ENCODE measurements around the gene JMJD6. TPM values are rescaled to one million over a fixed set of nuclear protein-coding genes. Genes with fewer than 3 reads are reported as not detected.
"Not testable (repeated sequence)": the region's sequence is repeated elsewhere in the genome, so short reads cannot be mapped to it uniquely, and the experiment has no call there.

Gene JMJD6
- total and polyA plus RNA-seq, 2 donors from 2014 or later: 23.6 to 34.3 TPM

DNA sequence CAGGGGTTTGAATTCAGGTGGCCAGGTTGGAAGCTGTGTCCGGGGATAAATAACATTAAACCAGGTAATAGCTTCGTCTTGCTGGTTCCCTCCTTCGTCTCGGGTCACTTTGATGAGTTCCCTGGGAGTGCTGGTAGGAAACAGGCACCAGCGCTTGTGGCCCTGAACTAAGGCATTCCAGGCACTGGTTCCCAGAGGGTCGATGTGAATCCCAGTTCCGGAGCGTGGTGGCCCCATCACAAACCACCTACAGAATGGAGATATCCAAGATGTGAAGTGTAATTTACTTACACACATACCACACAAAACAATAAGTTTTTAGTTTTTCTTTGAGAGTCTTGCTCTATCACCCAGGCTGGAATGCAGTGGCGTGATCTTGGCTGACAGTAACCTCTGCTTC is 2.6 kb downstream of the JMJD6 start:
- FAIRE-seq (no peak), DNase-seq (no peak)
- Histone ChIP-seq H3K27me3 (ENCODE audit: control insufficient read depth, insufficient read depth, low read length) (no peaks in the 10 kb centered on the region), H3K36me3 (ENCODE audit: control insufficient read depth in 2 of 3, insufficient read depth in 3 of 3, low read length in 3 of 3) (peaks cover 0 to 42% (median 30%) of the 10 kb centered on the region in 3 donors), H3K27ac (ENCODE audit: low read depth in 2 of 2, low read length in 2 of 2) (no peak overlapping the region), H3K9ac (ENCODE audit: low read length in 3 of 3) (no peak overlapping the region), H3K4me1 (ENCODE audit: control insufficient read depth in 2 of 3, insufficient read depth in 2 of 3, low read depth in 1 of 3, low read length in 3 of 3) (peaks cover 3 to 15% (median 10%) of the 10 kb centered on the region in 3 donors), H3K4me3 (ENCODE audit: low read length in 3 of 3) (no peak overlapping the region), H3K9me3 (ENCODE audit: control insufficient read depth in 2 of 3, insufficient read depth in 1 of 3, low read length in 3 of 3) (no peaks in the 10 kb centered on the region)
- intact Hi-C loops (cut with DNase I): no loop called here
- TF ChIP-seq, protein P1, sequence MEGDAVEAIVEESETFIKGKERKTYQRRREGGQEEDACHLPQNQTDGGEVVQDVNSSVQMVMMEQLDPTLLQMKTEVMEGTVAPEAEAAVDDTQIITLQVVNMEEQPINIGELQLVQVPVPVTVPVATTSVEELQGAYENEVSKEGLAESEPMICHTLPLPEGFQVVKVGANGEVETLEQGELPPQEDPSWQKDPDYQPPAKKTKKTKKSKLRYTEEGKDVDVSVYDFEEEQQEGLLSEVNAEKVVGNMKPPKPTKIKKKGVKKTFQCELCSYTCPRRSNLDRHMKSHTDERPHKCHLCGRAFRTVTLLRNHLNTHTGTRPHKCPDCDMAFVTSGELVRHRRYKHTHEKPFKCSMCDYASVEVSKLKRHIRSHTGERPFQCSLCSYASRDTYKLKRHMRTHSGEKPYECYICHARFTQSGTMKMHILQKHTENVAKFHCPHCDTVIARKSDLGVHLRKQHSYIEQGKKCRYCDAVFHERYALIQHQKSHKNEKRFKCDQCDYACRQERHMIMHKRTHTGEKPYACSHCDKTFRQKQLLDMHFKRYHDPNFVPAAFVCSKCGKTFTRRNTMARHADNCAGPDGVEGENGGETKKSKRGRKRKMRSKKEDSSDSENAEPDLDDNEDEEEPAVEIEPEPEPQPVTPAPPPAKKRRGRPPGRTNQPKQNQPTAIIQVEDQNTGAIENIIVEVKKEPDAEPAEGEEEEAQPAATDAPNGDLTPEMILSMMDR (IDR thresholded peaks at IDR 0.05; ENCODE audit: borderline replicate concordance, extremely low read depth, insufficient read depth): no peak

DNA sequence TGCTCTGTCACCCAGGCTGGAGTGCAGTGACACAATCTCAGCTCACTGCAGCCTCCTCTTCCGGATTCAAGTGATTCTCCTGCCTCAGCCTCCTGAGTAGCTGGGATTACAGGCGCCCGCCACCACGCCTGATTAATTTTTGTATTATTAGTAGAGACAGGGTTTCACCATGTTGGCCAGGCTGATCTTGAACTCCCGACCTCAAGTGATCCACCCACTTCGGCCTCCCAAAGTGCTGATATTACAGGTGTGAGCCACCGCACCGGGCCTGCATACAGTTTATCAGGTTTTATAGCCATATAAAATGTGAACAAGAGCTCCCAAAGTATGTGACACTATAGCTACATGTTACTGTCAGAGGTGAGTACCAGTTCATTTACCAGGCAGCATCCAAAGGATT is 3.4 kb downstream of the JMJD6 start:
- not testable (repeated sequence) for H3K9ac ChIP-seq (ENCODE audit: low read length in 3 of 3); DNase-seq

DNA sequence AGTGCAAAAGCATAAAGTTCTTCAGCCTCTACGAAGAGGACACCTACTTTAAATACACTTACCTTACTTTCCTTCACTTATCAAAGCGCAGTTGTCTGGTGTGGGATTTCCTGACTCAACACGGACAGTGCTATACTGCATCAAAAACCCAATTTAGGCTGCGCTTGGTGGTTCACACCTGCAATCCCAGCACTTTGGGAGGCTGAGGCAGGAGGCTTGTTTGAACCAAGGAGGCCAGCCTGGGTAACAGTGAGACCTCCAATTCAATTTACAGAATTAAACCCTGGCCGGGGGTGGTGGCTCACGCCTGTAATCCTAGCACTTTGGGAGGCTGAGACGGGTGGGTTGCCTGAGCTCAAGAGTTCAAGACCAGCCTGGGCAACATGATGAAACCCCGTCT is 4.1 kb downstream of the JMJD6 start:
- TF ChIP-seq, protein P1 (IDR thresholded peaks at IDR 0.05; ENCODE audit: borderline replicate concordance, extremely low read depth, insufficient read depth): no peak
- H3K36me3 ChIP-seq (ENCODE audit: control insufficient read depth in 2 of 3, insufficient read depth in 3 of 3, low read length in 3 of 3): peaks cover 0 to 52% (median 36%) of the 10 kb centered on the region in 3 donors
- intact Hi-C loops (cut with DNase I): no loop called here

More for the DNA sequence above, 3.4 kb downstream of the JMJD6 start:
- FAIRE-seq; intact Hi-C loops (cut with DNase I); H3K27me3 ChIP-seq (ENCODE audit: control insufficient read depth, insufficient read depth, low read length); H3K9me3 ChIP-seq (ENCODE audit: control insufficient read depth in 2 of 3, insufficient read depth in 1 of 3, low read length in 3 of 3); H3K4me3 ChIP-seq (ENCODE audit: low read length in 3 of 3); H3K27ac ChIP-seq (ENCODE audit: low read depth in 2 of 2, low read length in 2 of 2): not testable (repeated sequence)
- Histone ChIP-seq H3K36me3 (ENCODE audit: control insufficient read depth in 2 of 3, insufficient read depth in 3 of 3, low read length in 3 of 3) (peaks cover 0 to 50% (median 36%) of the 10 kb centered on the region in 3 donors), H3K4me1 (ENCODE audit: control insufficient read depth in 2 of 3, insufficient read depth in 2 of 3, low read depth in 1 of 3, low read length in 3 of 3) (peaks cover 3 to 15% (median 8%) of the 10 kb centered on the region in 3 donors)

DNA sequence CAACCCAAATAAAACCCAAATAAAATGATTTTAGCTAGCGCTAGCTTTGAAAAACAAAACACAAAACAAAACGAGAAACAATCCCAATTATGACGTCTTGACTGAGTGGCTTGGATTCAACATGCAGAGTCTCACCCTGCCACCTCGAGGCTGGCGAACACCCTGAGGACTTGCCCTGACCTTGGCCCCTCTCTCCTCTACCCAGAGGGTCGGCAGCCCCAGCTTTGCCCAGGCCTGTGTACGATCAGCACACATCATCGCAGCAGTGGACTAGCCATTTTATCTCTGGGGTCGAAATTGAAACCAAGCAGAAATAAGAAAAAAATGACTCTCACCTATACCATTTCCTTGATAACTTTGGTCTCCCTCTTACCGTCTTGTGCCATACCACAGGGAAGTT is 4.9 kb downstream of the JMJD6 start:
- no peak overlapping the region for H3K4me3 ChIP-seq (ENCODE audit: low read length in 3 of 3)
- TF ChIP-seq, protein P1 (IDR thresholded peaks at IDR 0.05; ENCODE audit: borderline replicate concordance, extremely low read depth, insufficient read depth): no peak
- no peak overlapping the region for H3K27ac ChIP-seq (ENCODE audit: low read depth in 2 of 2, low read length in 2 of 2)
- no peak for FAIRE-seq
- H3K9me3 ChIP-seq (ENCODE audit: control insufficient read depth in 2 of 3, insufficient read depth in 1 of 3, low read length in 3 of 3): no peaks in the 10 kb centered on the region
- H3K36me3 ChIP-seq (ENCODE audit: control insufficient read depth in 2 of 3, insufficient read depth in 3 of 3, low read length in 3 of 3): peaks cover 0 to 60% (median 36%) of the 10 kb centered on the region in 3 donors
- intact Hi-C loops (cut with DNase I): no loop called here
- peaks cover 3 to 10% (median 7%) of the 10 kb centered on the region in 3 donors for H3K4me1 ChIP-seq (ENCODE audit: control insufficient read depth in 2 of 3, insufficient read depth in 2 of 3, low read depth in 1 of 3, low read length in 3 of 3)
- no peak overlapping the region for H3K9ac ChIP-seq (ENCODE audit: low read length in 3 of 3)
- no peak for DNase-seq
- H3K27me3 ChIP-seq (ENCODE audit: control insufficient read depth, insufficient read depth, low read length): no peaks in the 10 kb centered on the region

More for the DNA sequence above, 4.1 kb downstream of the JMJD6 start:
- Histone ChIP-seq H3K27me3 (ENCODE audit: control insufficient read depth, insufficient read depth, low read length) (no peaks in the 10 kb centered on the region), H3K27ac (ENCODE audit: low read depth in 2 of 2, low read length in 2 of 2) (no peak overlapping the region), H3K9ac (ENCODE audit: low read length in 3 of 3) (no peak overlapping the region), H3K4me3 (ENCODE audit: low read length in 3 of 3) (no peak overlapping the region), H3K4me1 (ENCODE audit: control insufficient read depth in 2 of 3, insufficient read depth in 2 of 3, low read depth in 1 of 3, low read length in 3 of 3) (peaks cover 3 to 11% (median 7%) of the 10 kb centered on the region in 3 donors), H3K9me3 (ENCODE audit: control insufficient read depth in 2 of 3, insufficient read depth in 1 of 3, low read length in 3 of 3) (no peaks in the 10 kb centered on the region)
- DNase-seq (no peak), FAIRE-seq (no peak)
